NCI-H128 (cell line): ENCODE data around the gene VENTX.

ENCODE experiments used
- DNase-seq: peaks from one replicate; lab custom pipeline; 2025; ENCODE audit not compliant: unreplicated experiment; lab: John Stamatoyannopoulos, UW

The VENTX gene, protein sequence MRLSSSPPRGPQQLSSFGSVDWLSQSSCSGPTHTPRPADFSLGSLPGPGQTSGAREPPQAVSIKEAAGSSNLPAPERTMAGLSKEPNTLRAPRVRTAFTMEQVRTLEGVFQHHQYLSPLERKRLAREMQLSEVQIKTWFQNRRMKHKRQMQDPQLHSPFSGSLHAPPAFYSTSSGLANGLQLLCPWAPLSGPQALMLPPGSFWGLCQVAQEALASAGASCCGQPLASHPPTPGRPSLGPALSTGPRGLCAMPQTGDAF

DNA sequence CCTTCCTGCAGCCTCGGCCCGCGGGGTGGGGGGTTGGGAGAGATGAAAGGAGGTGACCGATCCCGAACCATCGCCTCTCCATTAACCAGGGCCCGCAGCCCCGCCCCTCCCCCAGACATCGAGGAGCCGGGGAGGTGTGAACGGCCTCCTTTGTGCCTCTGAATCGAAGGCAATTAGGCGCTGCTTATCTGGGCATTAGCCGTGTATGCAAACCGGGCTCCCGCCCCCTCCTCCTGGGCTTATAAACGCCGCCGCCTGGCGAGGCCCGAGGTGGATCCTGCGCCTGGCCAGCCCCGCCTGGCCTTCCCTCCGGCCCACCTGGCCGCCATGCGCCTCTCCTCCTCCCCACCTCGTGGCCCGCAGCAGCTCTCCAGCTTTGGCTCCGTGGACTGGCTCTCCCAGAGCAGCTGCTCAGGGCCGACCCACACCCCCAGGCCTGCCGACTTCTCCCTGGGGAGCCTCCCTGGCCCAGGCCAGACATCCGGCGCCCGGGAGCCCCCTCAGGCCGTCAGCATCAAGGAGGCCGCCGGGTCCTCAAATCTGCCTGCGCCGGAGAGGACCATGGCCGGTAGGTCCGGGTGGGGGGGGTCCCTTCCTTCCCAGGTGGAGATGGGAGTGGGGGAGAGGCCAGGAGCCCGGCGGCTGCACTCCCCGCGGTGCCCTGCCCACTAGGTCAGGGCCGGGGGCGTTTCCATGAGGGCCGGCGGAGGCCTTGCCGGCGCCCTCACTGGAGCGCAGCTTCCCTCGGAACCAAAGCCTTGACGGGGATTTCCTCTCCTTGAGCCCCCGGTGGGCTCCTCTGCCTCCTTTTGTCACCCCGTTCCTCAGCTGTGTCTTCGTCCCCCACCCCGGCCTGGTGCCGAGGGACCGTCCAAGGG is at the start of gene VENTX:
Gene VENTX (plus strand): TSS at position 268 of the 878 bp plus-strand sequence. CDS start 60 bp downstream, at position 328.
- no peak for DNase-seq

DNA sequence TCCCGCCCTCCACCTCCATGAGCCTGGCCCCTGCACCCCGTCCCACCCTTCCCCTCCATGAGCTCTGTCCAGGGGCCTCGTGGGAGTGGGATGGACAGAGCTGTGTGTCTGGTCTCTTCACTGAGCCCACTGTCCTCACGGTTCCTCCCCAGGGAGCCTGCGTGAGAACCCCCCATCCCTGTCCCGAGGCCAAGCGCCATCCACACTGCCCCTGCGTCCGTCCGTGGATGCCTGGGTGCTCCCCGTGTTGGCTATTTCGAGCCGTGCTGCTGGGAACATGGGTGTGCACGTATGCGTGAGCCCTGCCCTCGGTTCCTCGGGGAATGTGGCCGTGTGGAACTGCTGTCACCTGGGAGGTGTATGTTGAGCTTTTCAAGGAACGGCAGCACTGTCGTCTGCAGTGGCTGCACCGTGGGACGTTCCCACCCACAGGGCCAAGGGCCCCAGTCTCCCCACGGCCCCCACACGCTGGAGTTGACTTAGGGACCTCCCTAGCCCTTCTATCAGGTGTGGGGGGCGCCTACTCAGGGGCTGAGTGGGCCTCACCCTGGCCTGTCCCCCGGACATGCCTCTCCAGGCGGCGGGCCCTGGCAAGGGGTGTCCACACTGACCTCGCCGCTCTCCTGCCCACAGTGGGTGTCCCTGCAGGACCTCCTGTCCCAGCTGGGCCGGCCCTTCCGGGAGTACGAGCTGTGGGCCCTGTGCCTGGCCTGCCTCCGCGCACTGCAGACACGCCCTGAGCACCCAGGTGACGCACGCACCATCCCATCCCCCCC is 49.6 kb upstream of the VENTX start:
- DNase-seq = no peak

DNA sequence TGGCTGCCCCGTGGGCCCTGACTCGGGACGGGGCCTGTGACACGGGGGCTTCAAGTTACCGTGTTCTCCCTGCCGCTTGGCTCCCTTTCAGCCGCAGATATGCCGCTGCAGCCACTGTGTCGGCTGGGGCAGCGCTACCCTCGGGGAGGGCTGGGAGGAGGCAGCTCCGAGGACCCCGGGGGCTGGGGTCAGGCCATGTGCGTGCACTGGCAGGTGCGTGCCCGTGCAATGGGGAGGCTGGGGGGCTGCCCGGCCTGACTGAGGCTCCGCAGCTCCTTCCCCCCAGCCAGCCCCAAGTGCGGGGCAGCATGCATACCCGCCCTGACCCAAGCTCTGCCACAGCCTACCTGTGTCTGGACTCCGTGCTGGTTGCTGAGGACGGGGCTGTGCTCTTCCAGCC is 48.4 kb upstream of the VENTX start:
- no peak for DNase-seq

DNA sequence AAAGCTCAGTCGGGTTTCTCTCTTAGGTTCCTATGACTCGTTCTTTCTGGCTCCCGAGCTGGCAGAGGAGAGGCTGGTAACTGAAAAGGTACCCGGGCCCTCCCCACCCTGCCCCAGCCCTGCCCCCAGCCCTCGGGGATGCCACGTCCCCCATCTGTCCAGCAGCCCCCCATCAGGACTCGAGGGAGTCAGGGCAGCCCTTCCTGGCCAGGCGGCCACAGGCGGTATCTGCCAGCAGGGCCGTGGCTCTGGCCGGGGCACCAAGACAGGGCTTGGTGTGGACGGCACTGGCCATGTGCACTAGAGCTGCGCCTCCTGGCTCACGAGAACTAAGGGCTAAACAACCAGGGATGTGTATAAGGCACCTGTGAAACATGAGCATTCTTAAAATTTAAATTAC is 47.9 kb upstream of the VENTX start:
- DNase-seq = no peak

DNA sequence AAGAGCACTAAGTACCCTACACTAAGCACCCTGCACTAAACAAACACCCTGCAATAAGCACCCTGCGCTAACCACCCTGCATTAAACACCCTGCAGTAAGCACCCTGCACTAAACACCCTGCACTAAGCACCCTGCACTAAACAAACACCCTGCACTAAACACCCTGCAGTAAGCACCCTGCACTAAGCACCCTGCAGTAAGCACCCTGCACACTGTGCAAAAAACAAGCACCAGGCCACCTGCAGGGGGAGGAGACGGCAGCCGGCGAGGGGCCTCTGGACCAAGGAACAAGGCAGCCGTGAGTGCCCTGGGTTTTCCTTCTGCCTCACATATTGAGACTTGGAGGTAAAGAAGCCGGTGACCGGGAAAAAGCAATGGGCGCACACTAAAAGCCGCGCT is 47.4 kb upstream of the VENTX start:
- DNase-seq = no peak

DNA sequence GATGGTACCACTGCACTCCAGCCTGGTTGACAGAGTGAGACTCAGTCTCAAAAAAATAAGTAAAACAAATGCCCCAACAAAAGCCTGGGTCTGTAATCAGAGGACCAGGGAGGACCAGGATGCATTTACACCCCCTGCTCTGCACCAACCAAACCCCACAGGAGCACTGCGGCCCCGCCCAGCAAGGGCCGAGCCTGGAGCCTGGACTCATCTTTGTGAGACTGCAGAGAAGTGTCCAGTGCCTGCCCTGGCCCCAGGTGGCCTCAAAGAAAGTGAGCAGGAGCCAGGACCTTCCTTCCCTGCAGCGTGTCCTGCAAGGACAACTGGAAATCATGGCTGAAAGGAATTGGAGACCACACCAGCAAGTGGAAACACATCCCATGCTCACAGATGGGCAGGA is 46.0 kb upstream of the VENTX start:
- no peak for DNase-seq

DNA sequence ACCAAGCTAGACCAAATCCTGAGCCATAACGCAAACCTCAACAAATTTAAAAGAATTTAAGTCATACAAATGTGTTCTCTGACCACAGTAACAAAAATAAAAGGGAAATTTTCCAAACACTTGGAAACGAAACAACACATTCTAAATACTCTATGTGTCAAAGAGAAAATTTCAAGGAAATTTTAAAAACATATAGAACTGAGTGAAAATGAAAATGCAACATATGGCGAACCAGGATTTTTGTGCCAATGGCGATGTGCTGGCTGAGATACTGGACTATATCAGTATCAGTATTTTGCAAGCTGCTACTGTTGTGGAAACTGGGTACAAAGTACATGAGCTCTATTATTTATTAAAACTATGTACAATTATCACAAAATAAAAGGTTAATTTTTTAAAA is 43.5 kb upstream of the VENTX start:
- DNase-seq = no peak

DNA sequence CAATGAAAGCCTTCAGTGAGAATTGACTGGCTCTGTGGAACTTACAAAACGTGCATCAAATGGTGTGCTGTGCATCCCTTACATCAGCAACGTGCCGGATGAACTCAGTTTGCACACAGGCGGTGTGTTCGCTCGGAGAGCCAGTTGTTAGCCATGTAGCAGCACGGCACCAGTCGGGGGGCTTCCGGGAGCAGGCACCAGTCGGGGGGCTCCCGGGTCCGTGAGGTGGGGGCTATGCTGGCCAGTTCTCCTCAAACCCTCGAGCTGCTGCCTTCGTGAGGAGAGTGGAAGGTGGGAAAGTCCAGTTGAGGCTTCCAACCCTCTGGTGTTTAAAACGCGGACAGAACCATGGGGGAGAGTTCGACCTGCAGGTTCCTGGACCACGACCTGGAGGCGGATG is 42.6 kb upstream of the VENTX start:
- DNase-seq = no peak

DNA sequence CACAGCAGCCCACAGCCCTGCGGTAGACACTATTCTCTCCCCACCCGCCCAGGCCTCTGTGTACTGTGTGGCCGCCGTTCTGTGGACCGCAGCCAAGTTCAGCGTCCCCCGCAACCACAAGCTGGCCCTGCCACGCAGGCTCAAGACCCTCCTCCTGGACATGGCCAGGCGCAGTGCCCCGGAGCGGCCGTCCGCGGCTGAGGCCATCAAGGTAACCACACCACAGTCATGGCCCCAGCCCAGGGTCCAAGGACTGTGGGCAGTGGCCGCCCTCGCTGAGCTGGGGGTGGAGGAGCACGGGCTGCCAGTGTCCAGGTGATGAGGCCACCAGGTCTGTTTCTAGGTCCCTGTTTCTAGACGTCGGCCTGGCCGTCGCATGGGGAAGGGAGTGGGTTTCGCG is 42.0 kb upstream of the VENTX start:
- DNase-seq = no peak

DNA sequence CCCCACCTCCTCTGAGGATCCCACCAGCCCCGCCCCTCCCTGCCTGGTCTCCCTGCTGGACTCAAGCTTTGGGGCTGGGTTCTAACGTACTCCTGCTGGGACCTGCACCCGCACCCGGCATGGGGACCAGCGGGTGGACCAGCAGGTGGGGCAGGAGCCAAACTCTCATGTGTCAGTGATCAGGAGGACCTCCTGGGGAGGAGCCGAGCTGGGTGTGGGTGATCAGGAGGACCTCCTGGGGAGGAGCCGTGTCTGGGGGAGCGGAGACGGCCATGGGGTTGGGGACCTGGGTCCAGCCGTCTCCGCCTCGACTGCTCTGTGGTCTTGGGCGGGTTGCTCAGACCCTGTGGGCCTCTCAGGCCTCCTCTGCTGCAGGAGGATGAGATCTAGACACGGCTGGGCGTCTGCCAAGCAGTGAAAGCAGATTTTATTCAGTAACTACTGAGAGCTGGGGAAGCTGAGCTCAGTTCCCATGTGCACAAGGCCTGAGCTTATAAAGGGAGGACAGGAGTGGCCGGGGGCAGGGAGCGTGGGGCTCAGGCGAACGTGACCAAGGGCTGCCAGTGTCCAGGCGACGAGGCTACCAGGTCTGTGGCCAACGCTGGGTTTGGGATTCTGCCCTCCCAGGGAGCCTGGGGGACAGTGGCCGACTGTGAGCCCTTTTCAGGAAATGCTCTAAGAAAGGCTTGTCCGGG is 41.3 kb upstream of the VENTX start:
- no peak for DNase-seq

DNA sequence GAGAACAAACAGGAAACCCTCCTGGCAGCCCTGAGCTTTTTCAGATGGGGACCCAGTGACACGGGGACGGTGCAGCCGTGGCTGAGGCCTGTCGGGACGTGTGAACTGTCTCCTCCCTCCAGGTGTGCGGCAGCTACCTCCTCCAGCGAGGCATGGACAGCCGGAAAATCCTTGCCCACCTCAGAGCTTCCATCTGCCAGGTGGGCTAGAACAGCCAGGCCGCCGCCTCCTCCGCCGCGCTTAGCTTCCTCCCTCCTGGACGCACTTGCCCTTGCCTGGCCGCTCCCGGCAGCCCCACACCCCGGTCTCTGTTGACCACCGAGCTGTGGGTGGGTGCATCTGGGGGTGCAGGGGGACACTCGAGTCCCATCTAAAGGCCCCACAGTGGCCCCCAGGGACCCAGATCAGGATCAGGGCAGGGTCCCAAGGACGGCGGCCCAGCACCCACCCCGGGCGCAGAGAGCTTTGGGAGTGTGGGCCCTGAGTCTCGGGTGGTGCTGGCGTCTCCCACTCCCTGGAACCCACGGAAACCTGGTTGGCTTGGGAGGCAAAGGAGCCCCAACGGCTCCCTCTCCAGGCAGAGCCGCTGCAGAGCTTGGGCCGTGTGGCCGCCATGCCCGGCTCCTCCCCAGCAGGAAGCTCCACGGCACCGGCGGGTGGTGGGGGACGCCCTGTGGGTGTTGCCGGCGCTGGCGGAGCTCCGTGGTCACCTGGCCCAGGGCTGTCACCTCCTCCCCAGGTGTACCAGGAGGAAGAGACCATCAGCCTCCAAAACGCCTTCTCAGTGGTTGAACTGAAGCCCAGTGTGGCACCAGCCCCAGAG is 40.5 kb upstream of the VENTX start:
- no peak for DNase-seq

DNA sequence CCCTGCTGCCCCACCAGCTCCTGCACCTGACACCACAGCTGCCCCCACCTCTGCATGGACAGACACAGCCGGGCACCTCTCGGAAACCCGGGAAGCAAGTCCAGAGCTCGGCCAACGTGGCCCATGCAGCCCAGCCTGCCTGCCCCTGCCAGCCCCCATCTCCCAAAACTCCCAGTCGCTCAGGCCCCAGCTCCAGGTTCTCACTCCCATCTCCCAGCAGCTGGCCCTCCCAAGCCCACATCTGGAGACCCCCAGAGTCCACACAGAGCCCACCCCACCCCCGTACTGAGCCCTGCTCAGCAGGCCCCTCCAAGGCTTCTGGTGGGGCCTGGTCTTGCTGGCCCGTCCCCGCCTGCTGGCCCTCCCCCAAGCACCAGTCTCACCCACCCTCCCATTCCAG is 39.9 kb upstream of the VENTX start:
- DNase-seq = no peak

DNA sequence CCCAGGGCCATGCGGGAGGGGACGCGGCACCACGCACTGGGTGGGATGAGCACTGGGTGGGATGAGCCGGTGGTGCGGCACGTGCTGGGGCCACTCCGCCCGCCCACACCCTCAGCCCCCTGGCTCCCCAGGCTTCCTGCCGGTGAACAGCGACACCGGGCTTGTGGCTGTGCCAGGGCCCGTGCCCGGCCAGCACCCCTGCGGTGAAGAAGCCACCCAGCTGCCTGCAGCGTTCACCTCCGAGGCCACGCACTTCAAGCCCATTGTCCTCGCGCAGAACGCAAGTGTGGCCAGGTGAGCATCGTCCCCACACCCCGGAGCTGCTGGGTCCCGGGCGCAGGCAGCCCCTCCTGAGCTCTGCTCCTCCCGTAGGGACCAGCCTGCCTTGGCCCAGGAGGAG is 39.4 kb upstream of the VENTX start:
- DNase-seq = no peak

DNA sequence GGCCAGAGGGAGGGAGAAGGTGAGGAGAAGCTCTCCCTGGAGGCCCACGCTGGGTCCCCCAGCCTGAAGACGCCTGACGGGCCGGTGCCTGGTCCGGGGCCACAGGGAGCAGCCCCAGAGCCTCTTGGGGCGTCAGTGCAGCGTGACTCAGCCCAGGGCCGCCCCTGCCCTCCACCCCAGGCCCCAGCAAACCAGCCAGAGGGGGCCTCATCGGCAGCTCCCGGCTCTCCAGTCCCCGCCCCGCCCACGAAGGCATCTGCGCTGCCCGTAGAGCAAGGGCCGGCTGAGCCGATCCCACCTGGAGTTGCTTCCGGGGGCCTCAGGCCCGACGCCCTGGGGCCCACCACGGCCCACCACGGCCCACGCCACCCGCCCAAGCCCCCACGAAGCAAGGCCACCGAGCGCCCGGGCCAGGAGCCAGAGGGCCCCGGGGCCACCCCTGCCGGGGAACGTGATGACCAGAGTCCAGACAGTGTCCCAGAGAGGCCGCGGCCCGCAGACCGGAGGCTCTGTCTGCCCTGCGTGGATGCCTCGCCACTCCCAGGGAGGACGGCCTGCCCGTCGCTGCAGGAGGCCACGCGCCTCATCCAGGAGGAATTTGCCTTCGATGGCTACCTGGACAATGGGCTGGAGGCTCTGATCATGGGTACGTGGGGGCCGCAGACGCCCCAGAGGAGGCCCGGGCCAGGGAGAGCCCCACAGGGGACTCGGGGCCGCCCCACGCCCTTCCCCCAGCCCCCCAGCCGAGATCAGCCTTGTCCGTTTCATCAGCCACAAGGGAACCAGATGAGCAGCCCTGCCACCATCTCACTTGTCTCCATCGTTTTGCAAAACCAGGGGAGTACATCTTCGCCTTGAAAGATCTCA is 38.8 kb upstream of the VENTX start:
- no peak for DNase-seq

DNA sequence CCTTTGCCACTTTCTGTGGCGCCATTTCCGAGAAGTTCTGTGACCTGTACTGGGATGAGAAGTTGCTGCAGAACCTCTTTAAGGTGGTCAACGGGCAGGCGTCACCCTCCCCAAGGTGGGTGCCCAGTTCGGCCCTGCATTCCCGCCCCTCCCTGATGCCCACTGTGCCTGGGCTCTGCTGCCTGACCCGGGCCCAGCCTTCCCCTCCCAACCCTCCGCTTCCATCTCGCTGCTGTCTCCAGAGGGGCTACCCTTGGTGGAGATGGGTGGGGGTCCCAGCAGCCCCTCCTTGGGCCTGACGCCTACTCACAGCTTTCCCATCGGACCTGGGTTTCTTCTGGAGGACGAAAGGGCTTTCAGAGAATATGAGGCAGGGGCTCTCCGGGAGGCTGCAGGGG is 38.2 kb upstream of the VENTX start:
- DNase-seq = no peak

DNA sequence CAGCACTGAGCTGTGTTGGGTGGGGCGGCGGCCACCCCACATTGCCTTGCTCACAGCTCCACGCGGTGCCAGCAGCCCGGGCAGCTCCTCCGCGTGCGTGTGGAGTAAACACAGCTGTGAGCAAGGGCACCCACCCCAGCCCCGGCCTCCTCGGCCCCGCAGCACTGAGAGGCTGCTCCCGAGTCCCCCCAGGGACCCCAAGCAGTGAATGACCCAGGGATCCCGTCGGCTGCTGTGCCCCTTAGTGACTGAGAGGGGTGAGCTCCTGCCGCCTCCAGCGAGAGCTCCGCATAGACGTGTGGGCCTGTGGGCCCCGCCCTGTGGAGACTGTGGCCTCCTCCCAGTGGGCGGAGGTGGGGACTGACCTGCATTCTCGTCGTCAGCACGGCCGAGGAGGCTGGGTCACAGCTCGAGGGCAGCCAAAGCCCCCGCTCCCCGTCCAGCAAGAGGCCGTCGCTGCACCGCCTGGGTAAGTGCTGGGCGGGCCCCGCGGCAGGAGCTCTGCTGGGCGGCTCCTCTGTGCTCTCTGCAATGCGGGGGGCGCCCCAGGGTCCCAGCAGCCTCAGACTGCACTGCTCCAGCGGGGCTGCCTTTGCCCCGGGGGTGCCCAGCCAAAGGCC is 37.6 kb upstream of the VENTX start:
- DNase-seq = no peak

DNA sequence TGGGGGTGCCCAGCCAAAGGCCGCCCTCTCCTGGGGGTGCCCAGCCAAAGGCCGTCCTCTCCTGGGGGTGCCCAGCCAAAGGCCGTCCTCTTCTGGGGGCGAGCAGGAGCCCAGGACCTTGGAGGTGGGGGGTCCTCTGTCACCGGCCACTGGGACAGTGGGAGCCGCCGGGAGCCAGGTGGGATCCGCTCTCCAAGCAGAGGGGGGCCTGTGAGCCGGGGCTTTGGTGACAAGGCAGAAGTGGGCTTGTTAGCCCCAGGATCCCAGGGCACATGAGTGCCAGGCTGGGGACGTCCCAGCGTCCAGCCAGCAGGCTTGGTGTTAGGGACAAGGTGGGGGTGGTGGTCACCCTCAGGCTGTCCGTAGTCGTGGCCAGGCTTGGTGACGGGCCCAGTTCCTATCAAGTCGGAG is 37.0 kb upstream of the VENTX start:
- no peak for DNase-seq

DNA sequence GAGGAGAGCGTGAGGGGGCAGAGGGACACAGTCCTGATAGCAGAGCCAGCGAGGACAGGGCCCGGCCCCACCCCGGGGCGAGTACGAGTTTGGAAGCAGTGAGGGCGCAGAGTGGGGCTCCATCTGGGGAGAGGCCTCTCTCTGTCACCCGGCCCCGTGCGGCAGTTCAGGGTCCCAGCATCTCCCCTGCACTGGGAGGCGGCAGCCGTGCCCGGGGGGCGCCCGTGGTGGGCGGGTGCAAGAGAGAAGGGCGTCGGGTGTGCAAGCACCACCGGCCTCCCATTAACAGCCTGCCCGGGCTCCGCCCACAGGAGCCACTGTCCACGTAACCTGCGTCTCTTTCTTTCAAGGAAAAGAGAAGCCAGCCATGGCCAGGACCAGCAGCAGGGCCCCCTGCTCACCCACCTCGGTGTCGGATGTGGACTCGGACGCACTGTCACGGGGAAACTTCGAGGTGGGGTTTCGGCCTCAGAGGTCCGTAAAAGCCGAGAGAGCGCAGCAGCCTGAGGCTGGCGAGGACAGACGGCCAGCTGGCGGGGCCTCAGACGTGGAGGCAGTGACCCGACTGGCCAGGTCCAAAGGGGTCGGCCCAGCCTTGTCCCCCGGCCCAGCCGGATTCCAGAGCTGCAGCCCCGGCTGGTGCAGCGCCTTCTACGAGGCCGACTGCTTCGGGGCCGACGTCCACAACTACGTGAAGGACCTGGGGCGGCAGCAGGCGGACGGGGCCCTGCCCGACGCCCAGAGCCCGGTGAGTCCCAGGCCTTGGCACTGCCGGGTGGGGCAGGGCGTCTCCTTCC is 36.3 kb upstream of the VENTX start:
- DNase-seq = no peak
